Liver (tissue), 9 donors: ENCODE results near the gene RARRES2. TPM values are rescaled to one million over a fixed set of nuclear protein-coding genes. Genes with fewer than 3 reads are reported as not detected.

Experiments used
- DNase-seq: peaks from one replicate; pipeline ENCODE4 v3.0.0-alpha.2; 2017; ENCODE audit warnings: low spot score
- H3K27ac ChIP-seq, 2 donors: one replicate each; pipeline ENCODE4 v1.7.0; 2013; ENCODE audit warnings: inconsistent platforms in 2 of 2, low read length in 2 of 2, control low read depth in 1 of 2, low read depth in 1 of 2, mild to moderate bottlenecking in 1 of 2
- H3K27me3 ChIP-seq, 4 donors: one replicate each; pipeline versions ENCODE4 v1.6.1 to v1.7.0; 2013; ENCODE audit warnings: low read length in 3 of 4, inconsistent platforms in 1 of 4, mild to moderate bottlenecking in 1 of 4, moderate library complexity in 1 of 4; ENCODE audit not compliant: control insufficient read depth in 4 of 4, insufficient read depth in 4 of 4
- H3K36me3 ChIP-seq, 4 donors: one replicate each; pipeline versions ENCODE4 v1.6.1 to v1.7.0; 2013; ENCODE audit warnings: low read length in 3 of 4, mild to moderate bottlenecking in 3 of 4, low read depth in 1 of 4, moderate library complexity in 1 of 4; ENCODE audit not compliant: control insufficient read depth in 4 of 4, insufficient read depth in 3 of 4
- H3K4me1 ChIP-seq, 4 donors: one replicate each; pipeline versions ENCODE4 v1.6.1 to v1.7.0; 2013; ENCODE audit warnings: low read length in 3 of 4, mild to moderate bottlenecking in 3 of 4, moderate library complexity in 1 of 4; ENCODE audit not compliant: control insufficient read depth in 4 of 4, insufficient read depth in 4 of 4
- H3K4me3 ChIP-seq, 3 donors: one replicate each; pipeline versions ENCODE4 v1.6.1 to v1.7.0; 2013; ENCODE audit warnings: low read length in 3 of 3, control low read depth in 1 of 3, low read depth in 1 of 3, mild to moderate bottlenecking in 1 of 3
- H3K9ac ChIP-seq, 2 donors: one replicate each; pipeline ENCODE4 v1.7.0; 2013; ENCODE audit warnings: low read length in 2 of 2, mild to moderate bottlenecking in 2 of 2, moderate library complexity in 2 of 2, control low read depth in 1 of 2, low read depth in 1 of 2
- H3K9me3 ChIP-seq, 4 donors: one replicate each; pipeline versions ENCODE4 v1.6.1 to v1.7.0; 2013; ENCODE audit warnings: low read length in 3 of 4; ENCODE audit not compliant: control insufficient read depth in 4 of 4
- ATF3 ChIP-seq: IDR thresholded peaks from 2 replicates; pipeline ENCODE4 v1.6.1; 2016; ENCODE audit warnings: antibody characterized with exemption
- CTCF ChIP-seq: fragments of 150-350 bp; IDR thresholded peaks from 2 replicates; pipeline ENCODE4 v1.5.1; 2017; ENCODE audit warnings: improper control_type of control experiment, low read depth, low read length; ENCODE audit not compliant: missing input control
- EGR1 ChIP-seq, 2 donors: IDR thresholded peaks; 2 replicates each; pipeline ENCODE4 v1.6.1; 2016 to 2018; ENCODE audit warnings: antibody characterized with exemption in 2 of 2, low read depth in 2 of 2
- FOXA1 ChIP-seq: IDR thresholded peaks from 2 replicates; pipeline ENCODE4 v1.6.1; 2016; ENCODE audit warnings: antibody characterized with exemption
- FOXA2 ChIP-seq: IDR thresholded peaks from 2 replicates; pipeline ENCODE4 v1.6.1; 2016; ENCODE audit warnings: antibody characterized with exemption
- GABPA ChIP-seq, 2 donors: IDR thresholded peaks in 1 of 2; conservative IDR thresholded peaks in 1 of 2; 2 replicates each; pipeline ENCODE4 v1.6.1; 2016; ENCODE audit warnings: antibody characterized with exemption in 2 of 2, mild to moderate bottlenecking in 1 of 2, moderate library complexity in 1 of 2
- HNF4A ChIP-seq, 2 donors: conservative IDR thresholded peaks; 2 replicates each; pipeline ENCODE4 v1.6.1; 2016; ENCODE audit warnings: antibody characterized with exemption in 2 of 2, mild to moderate bottlenecking in 2 of 2
- HNF4G ChIP-seq: IDR thresholded peaks from 2 replicates; pipeline ENCODE4 v1.6.1; 2016; ENCODE audit warnings: antibody characterized with exemption
- JUND ChIP-seq, 2 donors: IDR thresholded peaks; 2 replicates each; pipeline ENCODE4 v1.6.1; 2016; ENCODE audit warnings: antibody characterized with exemption in 2 of 2
- MAX ChIP-seq: IDR thresholded peaks from 2 replicates; pipeline ENCODE4 v1.6.1; 2016; ENCODE audit warnings: antibody characterized with exemption
- NR2F2 ChIP-seq: IDR thresholded peaks from 2 replicates; pipeline ENCODE4 v1.6.1; 2016; ENCODE audit warnings: antibody characterized with exemption
- RAD21 ChIP-seq, 2 donors: IDR thresholded peaks; 2 replicates each; pipeline ENCODE4 v1.6.1; 2016; ENCODE audit warnings: antibody characterized with exemption in 2 of 2, mild to moderate bottlenecking in 2 of 2
- REST ChIP-seq: IDR thresholded peaks from 2 replicates; pipeline ENCODE4 v1.6.1; 2016; ENCODE audit warnings: antibody characterized with exemption, mild to moderate bottlenecking
- RXRA ChIP-seq, 2 donors: IDR thresholded peaks; 2 replicates each; pipeline ENCODE4 v1.6.1; 2017 to 2018; ENCODE audit warnings: antibody characterized with exemption in 2 of 2, mild to moderate bottlenecking in 1 of 2
- SP1 ChIP-seq: IDR thresholded peaks from 2 replicates; pipeline ENCODE4 v1.6.1; 2018; ENCODE audit warnings: antibody characterized with exemption, mild to moderate bottlenecking
- TAF1 ChIP-seq: conservative IDR thresholded peaks from 2 replicates; pipeline ENCODE4 v1.6.1; 2016; ENCODE audit warnings: antibody characterized with exemption, mild to moderate bottlenecking
- YY1 ChIP-seq: IDR thresholded peaks from 2 replicates; pipeline ENCODE4 v1.6.1; 2016; ENCODE audit warnings: antibody characterized with exemption, mild to moderate bottlenecking
- ZBTB33 ChIP-seq: IDR thresholded peaks from 2 replicates; pipeline ENCODE4 v1.6.1; 2016; ENCODE audit warnings: antibody characterized with exemption
- WGBS: extraction: QIAGEN DNeasy Blood & Tissue Kit; methylation state at CpG from one replicate; pipeline ENCODE4 v1.1.7; 2013; 5-methylcytosine and 5-hydroxymethylcytosine counted together
- polyA plus RNA-seq, 2 donors: library from polyadenylated mRNA; stranded (reverse) in 1 of 2; unstranded in 1 of 2; fragments of 200-250 nt in 1 of 2; fragments of >200 nt in 1 of 2; fragmentation: Nextera tagmentation in 1 of 2; extraction: Ambion mirVana in 1 of 2; gene quantifications; one replicate each; pipeline versions ENCODE4 v1.2.1 to v1.2.3, GENCODE V29; 2013 to 2015
- total RNA-seq, 2 donors: library from RNA; depleted of rRNA; stranded (reverse); fragments of >200 nt; gene quantifications; one replicate each; pipeline ENCODE4 v1.2.3, GENCODE V29; 2014
- donor health status: healthy.
- donor health status: healthy.
- donor health status: healthy.
- donor health status: healthy.
- donor health status: healthy.

Gene RARRES2
- total and polyA plus RNA-seq, 4 donors: 149 to 1,915 (median 842) TPM

GRCh38 chr7:150389532-150389816 is 48.0 kb upstream of the RARRES2 start:
- H3K27ac ChIP-seq: peak overlapping the region; percentile 20 to 53
- TF ChIP-seq YY1 (no peak), SP1 (no peak)
- no peaks in the 10 kb centered on the region for H3K9me3 ChIP-seq
- no peak overlapping the region for H3K4me3 ChIP-seq
- H3K9ac ChIP-seq: peak overlapping the region in 1 of 2 donors; percentile 40
- no peaks in the 10 kb centered on the region for H3K36me3 ChIP-seq
- 76% methylated on average over 5 of the region's 5 CpGs for WGBS
- H3K27me3 ChIP-seq: no peaks in the 10 kb centered on the region
- peaks cover 0 to 40% (median 32%) of the 10 kb centered on the region in 4 donors for H3K4me1 ChIP-seq
- no peak for DNase-seq

GRCh38 chr7:150388709-150389531 is 47.5 kb upstream of the RARRES2 start:
- no peaks in the 10 kb centered on the region for H3K9me3 ChIP-seq
- DNase-seq: peak; percentile 68
- H3K36me3 ChIP-seq: no peaks in the 10 kb centered on the region
- H3K27me3 ChIP-seq: no peaks in the 10 kb centered on the region
- peak overlapping the region; percentile 43 to 73 for H3K27ac ChIP-seq
- H3K9ac ChIP-seq: peak overlapping the region in 1 of 2 donors; percentile 40
- H3K4me1 ChIP-seq: peaks cover 0 to 45% (median 37%) of the 10 kb centered on the region in 4 donors
- TF ChIP-seq YY1 (peak; percentile 84), REST (peak; percentile 69), CTCF (peak; percentile 98), ATF3 (peak; percentile 89), JUND (IDR thresholded peaks at IDR 0.05) (peak in 1 of 2 donors; percentile 71), HNF4A (conservative IDR thresholded peaks at IDR 0.05) (peak; percentile 80 to 86), ZBTB33 (peak; percentile 87), SP1 (peak; percentile 98), RXRA (IDR thresholded peaks at IDR 0.05) (peak; percentile 99), RAD21 (IDR thresholded peaks at IDR 0.05) (peak; percentile 99 to 100), HNF4G (peak; percentile 44), FOXA2 (peak; percentile 25), TAF1 (no peak), GABPA (IDR thresholded peaks at IDR 0.05 in 1 of 2, conservative IDR thresholded peaks at IDR 0.05 in 1 of 2) (peak in 1 of 2 donors; percentile 19), NR2F2 (peak; percentile 67), MAX (peak; percentile 92), FOXA1 (peak; percentile 30), EGR1 (IDR thresholded peaks at IDR 0.05; ENCODE audit: low read depth in 2 of 2) (peak; percentile 83 to 97)
- H3K4me3 ChIP-seq: no peak overlapping the region
- WGBS: 39% methylated on average over 20 of the region's 20 CpGs
